GM12865 (cell line): ENCODE measurements around the gene RSAD2.

Source experiments
- DNase-seq: peaks from one replicate; pipeline ENCODE4 v3.0.0; 2010; ENCODE audit warnings: low read depth
- H3K4me3 ChIP-seq: 2 replicates; pipeline ENCODE4 v1.5.1; 2011; ENCODE audit warnings: mild to moderate bottlenecking, low read depth, low read length, control low read depth
- CTCF ChIP-seq: IDR thresholded peaks from 2 replicates; pipeline ENCODE4 v1.5.1; 2011; ENCODE audit warnings: low read length, control low read depth, low read depth, inconsistent platforms; ENCODE audit not compliant: insufficient read depth; ENCODE audit errors: missing control alignments

The RSAD2 gene

DNA sequence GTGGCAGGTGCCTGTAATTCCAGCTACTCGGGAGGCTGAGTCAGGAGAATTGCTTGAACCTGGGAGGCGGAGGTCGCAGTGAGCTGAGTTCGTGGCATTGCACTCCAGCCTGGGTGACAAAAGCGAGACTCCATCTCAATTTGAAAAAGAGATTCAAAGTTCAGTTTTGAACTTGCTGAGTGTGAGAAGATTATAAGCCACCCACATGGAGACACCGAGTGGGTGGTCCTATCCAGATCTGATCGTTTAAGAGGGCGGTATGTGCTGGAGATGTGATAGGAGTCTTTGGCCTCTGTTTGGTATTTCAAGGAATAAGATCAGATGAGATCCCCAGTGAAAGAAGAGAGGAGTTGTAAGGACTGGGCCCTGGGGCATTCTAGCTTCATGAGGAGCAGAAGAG is 65.3 kb downstream of the RSAD2 start:
- TF ChIP-seq CTCF, result no peak
- H3K4me3 ChIP-seq, result no peak overlapping the region
- no peak for DNase-seq

DNA sequence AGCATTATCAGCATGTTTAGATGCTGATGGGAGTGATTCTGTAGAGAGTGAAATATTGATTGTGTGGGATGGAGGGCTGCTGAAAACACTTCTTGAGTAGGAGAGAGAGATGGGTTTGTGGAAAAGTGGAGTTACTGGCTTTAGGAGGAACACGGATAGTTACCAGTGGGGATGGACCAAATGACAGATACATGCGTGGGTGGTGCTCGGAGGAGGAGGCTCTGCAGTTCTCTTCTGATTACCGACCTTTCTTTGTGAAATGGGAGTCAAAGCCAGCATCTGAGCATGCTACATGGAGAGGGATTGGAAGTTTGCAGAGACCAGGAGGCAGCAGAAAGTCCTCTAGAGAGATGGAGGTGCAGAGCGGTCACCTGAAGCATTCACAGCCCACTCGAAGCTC is 65.9 kb downstream of the RSAD2 start:
- no peak for DNase-seq
- H3K4me3 ChIP-seq, result no peak overlapping the region
- TF ChIP-seq CTCF, result no peak

GRCh38 chr2:6943971-6944370 is 66.4 kb downstream of the RSAD2 start:
- DNase-seq, result no peak
- H3K4me3 ChIP-seq, result no peak overlapping the region
- TF ChIP-seq CTCF, result no peak

GRCh38 chr2:6944555-6944954 is 67.0 kb downstream of the RSAD2 start:
- H3K4me3 ChIP-seq, result no peak overlapping the region
- TF ChIP-seq CTCF, result no peak
- no peak for DNase-seq

DNA sequence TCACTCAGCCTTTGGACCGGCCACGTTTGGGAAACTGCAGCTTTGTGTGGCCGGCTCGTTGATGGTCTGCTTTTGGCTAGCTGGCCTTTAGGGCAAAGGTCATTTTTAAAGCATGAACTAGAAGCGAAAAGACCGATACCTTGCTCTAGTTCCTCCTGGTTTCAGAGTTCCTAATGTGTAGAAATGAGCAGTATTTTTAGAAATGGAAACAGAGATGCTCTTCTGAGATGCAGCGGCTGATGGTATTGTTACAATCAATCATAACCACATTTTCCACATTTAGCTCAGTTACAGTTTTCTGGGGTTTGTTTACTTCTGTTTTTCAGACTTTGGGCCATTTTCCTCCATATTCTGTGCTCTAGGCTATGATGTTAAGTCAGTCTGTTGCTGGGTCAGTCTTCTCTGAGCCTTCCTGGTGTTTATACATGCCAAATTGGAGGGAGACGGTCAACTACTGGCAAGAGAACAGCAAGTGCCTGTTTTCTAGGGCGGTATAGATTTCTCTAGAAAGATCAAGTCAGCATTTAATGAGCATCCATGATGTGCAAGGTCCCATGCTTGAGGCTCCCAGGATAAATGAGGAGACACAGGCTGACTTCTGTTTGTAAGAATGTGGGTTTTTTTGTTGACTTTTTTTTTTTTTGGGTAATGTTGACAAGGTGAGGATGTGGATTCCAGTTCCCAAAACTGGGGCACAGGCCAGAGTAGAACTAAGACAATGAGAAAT is 67.7 kb downstream of the RSAD2 start:
- peak; percentile 50 for DNase-seq
- no peak for TF ChIP-seq CTCF
- no peak overlapping the region for H3K4me3 ChIP-seq

- no peak for TF ChIP-seq CTCF
- no peak overlapping the region for H3K4me3 ChIP-seq
- DNase-seq, result no peak
Measured at GRCh38 chr2:6945821-6946220, 68.2 kb downstream of the RSAD2 start.

GRCh38 chr2:6946722-6947121 is 69.1 kb downstream of the RSAD2 start:
- no peak for TF ChIP-seq CTCF
- no peak overlapping the region for H3K4me3 ChIP-seq
- no peak for DNase-seq
